GM12872 (cell line): Measurements from ENCODE around the gene SYS1.

Experiments
- TF ChIP-seq, protein P1 (sequence below): IDR thresholded peaks from 3 replicates; pipeline ENCODE4 v1.5.1; 2011; ENCODE audit warnings: low read depth, mild to moderate bottlenecking, low read length, moderate library complexity; ENCODE audit not compliant: insufficient read depth

SYS1 gene

DNA sequence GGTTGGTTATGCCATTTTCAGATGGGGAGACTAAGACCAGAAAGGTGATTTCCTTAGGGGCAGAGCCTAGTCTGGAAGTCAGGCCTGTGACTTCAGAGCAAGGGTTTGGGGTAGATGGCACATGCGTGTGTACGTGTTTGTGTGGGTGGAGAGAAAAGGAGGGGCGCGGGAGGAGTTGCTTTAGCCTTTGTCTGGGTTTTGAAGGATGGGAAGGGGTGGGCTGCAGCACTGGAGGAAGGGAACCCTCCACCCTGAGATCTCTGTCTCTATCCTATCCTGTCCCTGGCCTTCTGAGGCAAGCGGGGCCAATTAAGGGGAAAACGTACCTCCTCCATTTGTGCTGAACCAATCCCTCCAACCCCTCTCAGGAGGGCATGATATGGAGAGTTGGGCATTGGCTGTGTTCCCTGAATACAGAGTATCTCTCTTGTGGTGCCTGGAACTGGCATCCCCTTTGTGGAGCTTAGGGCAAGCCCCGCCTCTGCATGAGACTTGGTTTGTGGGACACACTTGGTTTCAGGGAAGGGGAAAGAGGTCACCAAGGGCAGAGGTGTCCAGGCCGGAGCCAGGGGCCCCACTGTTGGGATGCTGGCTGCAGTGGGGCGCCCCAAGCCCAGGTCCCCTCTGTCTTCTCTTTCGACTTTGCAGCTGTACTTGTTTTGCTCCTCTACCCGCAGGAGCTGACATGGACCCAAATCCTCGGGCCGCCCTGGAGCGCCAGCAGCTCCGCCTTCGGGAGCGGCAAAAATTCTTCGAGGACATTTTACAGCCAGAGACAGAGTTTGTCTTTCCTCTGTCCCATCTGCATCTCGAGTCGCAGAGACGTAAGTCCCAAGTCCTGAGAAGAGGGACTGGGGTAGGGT, 45.1 kb downstream of the SYS1 start, which contains the start of gene DBNDD2:
Gene DBNDD2 (plus strand): TSS at position 507 of the 863 bp plus-strand sequence. CDS start 179 bp downstream, at position 686.
- TF ChIP-seq, protein P1, sequence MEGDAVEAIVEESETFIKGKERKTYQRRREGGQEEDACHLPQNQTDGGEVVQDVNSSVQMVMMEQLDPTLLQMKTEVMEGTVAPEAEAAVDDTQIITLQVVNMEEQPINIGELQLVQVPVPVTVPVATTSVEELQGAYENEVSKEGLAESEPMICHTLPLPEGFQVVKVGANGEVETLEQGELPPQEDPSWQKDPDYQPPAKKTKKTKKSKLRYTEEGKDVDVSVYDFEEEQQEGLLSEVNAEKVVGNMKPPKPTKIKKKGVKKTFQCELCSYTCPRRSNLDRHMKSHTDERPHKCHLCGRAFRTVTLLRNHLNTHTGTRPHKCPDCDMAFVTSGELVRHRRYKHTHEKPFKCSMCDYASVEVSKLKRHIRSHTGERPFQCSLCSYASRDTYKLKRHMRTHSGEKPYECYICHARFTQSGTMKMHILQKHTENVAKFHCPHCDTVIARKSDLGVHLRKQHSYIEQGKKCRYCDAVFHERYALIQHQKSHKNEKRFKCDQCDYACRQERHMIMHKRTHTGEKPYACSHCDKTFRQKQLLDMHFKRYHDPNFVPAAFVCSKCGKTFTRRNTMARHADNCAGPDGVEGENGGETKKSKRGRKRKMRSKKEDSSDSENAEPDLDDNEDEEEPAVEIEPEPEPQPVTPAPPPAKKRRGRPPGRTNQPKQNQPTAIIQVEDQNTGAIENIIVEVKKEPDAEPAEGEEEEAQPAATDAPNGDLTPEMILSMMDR, result no peak

DNA sequence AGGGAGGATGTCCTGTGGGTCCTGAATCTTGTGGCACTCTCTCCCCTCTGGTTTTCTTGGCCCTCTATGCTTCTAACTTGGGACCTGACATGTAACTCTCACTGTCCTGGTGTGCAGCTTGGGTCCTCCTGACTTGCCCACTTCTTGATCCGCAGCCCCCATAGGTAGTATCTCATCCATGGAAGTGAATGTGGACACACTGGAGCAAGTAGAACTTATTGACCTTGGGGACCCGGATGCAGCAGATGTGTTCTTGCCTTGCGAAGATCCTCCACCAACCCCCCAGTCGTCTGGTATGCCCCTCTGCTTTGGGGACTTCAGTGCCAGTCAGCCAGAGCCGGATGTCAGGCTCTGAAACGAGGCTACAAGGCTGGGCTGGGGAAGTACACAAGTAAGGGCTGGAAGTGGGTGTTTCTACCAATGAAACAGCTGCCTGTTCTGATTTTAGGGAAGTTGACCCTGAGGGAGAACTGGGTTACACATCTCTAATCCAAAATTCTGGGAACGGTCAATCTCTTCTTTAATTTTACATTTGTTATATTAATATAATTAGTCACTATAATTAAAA, 45.8 kb downstream of the SYS1 start:
- TF ChIP-seq, protein P1, result no peak

DNA sequence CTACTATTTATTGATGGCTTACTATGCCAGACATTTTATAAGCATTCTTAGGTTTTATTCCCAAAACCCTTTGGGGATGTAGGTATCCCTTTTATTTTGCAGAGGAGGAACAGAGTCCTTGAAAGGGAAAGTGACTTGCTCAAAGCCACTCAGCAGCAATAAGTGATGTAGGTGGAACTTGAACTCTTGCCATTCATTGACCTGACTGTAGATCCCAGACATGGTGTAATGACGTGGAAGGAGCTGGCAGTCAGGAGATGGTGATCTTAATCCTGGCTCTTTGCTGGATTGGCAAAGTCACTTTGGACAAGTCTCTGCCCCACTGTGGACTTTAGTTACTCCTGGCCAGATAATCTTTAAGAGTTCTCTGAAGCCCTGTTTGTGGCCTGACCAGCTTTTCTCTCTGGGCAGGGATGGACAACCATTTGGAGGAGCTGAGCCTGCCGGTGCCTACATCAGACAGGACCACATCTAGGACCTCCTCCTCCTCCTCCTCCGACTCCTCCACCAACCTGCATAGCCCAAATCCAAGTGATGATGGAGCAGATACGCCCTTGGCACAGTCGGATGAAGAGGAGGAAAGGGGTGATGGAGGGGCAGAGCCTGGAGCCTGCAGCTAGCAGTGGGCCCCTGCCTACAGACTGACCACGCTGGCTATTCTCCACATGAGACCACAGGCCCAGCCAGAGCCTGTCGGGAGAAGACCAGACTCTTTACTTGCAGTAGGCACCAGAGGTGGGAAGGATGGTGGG, 46.7 kb downstream of the SYS1 start:
- TF ChIP-seq, protein P1, result no peak

DNA sequence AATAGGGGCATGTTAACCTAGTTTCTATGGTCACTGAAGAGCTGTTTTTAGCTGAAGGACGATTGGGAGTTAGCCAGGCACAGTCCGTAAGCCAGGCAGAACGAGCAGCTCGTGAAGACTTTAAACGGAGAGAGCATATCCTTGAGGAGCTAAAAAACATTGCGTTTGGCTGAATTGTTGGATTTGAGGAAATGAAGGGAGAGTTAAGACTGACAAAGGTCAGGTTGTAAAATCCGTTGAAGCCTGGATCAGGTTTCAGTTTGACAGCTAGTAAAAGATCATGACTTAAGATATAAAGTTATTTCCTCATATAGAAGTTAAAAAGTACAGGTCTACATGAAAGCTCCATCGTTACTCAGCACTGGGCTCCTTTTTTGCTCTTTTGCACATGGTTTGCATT, 47.9 kb downstream of the SYS1 start:
- TF ChIP-seq, protein P1, result no peak

DNA sequence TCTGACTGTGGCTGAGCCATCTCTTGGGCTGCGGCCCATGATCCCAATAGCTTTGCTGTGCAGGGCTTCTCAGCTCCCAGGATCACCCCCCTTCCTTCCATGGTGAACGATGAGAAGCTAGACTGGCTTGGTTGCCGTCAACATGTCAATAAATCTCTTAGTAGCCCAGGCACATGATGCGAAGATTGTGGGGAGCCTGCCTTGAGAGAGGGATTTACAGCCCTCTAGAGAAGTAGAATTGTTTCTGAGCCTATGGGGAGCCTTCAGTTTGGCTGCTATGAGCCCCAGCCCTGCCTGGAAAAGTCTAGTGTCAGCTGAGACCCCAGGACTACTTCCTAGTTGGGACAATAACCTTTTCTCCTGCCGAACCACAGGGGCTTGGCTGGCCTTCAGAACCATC, 49.7 kb downstream of the SYS1 start:
- TF ChIP-seq, protein P1, result no peak

DNA sequence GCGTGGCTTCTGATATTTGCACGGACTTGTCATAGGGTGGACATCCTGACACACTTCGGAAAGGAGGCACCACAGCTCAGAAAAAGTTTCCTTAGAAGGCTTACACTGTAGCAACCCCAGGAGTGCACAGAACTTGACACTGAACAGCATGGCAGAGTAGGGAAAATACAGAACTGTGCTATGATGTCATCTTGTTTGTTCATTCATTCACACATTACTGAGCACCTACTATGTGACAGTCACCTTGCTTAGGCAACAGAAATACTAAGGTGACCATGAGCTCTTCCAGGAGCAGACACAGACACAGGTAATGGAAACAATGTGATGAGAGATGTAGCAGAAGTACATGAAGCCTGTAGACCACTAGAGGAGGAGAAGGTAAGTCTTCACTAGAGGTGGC, 50.5 kb downstream of the SYS1 start:
- TF ChIP-seq, protein P1, result no peak
